T-helper 2 cell (primary cell): ENCODE results near the gene TTC34.
"Not testable (repeated sequence)": the region's sequence is repeated elsewhere in the genome, so short reads cannot be mapped to it uniquely, and the experiment has no call there.

Source experiments
- DNase-seq, 5 experiments: peaks; one replicate each; pipeline versions ENCODE4 v3.0.0 to v3.0.0-alpha.2; 2012 to 2022

Gene TTC34

DNA sequence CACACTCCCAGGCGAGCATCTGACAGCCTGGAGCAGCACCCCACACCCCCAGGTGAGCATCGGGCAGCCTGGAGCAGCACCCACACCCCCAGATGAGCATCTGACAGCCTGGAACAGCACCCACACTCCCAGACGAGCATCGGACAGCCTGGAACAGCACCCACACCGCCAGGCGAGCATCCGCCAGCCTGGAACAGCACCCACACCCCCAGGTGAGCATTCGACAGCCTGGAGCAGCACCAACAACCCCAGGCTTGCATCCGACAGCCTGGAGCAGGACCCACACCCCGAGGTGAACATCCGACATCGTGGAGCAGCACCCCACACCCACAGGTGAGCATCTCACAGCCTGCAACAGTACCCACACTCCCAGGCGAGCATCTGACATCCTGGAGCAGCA lies 42.1 kb downstream of the TTC34 start:
- not testable (repeated sequence) for DNase-seq

DNA sequence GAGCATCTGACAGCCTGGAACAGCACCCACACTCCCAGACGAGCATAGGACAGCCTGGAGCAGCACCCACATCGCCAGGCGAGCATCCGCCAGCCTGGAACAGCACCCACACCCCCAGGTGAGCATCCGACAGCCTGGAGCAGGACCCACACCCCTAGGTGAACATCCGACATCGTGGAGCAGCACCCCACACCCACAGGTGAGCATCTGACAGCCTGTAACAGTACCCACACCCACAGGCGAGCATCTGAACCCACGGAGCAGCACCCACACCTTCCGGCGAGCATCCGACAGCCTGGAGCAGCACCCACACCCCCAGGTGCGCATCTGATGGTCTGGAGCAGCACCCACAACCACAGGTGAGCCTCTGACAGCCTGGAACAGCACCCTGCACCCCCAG lies 44.0 kb downstream of the TTC34 start:
- not testable (repeated sequence) for DNase-seq

DNA sequence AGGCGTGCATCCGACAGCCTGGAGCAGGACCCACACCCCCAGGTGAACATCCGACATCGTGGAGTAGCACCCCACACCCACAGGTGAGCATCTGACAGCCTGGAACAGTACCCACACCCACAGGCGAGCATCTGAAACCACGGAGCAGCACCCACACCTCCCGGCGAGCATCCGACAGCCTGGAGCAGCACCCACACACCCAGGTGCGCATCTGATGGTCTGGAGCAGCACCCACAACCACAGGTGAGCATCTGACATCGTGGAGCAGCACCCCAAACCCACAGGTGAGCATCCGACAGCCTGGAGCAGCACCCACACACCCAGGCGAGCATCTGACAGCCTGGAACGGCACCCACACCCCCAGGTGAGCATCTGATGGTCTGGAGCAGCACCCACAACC lies 46.1 kb downstream of the TTC34 start:
- DNase-seq: not testable (repeated sequence)

DNA sequence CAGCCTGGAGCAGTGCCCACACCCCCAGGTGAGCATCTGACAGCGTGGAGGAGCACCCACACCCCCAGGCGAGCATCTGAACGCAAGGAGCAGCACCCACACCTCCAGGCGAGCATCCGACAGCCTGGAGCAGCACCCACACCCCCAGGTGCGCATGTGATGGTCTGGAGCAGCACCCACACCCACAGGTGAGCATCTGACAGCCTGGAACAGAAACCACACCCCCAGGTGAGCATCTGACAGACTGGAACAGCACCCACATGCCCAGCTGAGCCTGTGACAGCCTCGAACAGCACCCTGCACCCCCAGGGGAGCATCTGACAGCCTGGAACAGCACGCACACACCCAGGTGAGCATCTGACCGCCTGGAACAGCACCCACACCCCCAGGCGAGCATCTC lies 46.9 kb downstream of the TTC34 start:
- not testable (repeated sequence) for DNase-seq

DNA sequence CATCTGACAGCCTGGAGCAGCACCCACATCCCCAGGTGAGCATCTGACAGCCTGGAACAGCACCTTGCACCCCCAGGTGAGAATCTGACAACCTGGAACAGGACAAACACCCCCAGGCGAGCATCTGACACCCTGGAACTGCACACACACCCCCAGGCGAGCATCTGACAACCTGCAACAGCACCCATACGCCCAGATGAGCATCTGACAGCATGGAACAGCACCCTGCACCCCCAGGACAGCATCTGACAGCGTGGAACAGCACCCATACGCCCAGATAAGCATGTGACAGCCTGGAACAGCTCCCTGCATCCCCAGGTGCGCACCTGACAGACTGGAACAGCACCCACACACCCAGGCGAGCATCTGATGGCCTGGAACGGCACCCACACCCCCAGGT lies 49.0 kb downstream of the TTC34 start:
- not testable (repeated sequence) for DNase-seq

DNA sequence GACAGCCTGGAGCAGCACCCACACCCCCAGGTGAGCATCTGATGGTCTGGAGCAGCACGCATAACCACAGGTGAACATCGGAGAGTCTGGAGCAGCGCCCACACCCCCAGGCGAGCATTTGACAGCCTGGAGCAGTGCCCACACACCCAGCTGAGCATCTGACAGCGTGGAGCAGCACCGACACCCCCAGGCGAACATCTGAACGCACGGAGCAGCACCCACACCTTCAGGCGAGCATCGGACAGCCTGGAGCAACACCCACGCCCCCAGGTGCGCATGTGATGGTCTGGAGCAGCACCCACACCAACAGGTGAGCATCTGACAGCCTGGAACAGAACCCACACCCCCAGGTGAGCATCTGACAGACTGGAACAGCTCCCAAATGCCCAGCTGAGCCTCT lies 49.6 kb downstream of the TTC34 start:
- not testable (repeated sequence) for DNase-seq

DNA sequence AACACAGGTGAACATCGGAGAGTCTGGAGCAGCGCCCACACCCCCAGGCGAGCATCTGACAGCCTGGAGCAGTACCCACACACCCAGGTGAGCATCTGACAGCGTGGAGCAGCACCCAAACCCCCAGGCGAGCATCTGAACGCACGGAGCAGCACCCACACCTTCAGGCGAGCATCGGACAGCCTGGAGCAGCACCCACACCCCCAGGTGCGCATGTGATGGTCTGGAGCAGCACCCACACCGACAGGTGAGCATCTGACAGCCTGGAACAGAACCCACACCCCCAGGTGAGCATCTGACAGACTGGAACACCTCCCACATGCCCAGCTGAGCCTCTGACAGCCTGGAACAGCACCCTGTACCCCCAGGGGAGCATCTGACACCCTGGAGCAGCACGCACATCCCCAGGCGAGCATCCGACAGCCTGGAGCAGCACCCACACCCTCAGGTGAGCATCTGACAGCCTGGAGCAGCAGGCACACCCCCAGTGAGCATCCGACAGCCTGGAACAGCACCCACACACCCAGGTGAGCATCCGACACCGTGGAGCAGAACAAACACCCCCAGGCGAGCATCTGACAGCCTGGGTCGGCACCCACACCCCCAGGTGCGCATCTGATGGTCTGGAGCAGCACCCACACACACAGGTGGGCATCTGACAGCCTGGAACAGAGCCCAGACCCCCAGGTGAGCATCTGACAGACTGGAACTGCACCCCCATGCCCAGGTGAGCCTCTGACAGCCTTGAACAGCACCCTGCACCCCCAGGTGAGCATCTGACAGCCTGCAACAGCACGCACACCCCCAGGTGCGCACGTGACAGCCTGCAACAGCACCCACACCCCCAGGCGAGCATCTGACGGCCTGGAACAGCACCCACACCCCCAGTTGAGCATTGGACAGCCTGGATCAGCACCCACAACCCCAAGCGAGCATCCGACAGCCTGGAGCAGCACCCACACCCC lies 50.4 kb downstream of the TTC34 start:
- not testable (repeated sequence) for DNase-seq

DNA sequence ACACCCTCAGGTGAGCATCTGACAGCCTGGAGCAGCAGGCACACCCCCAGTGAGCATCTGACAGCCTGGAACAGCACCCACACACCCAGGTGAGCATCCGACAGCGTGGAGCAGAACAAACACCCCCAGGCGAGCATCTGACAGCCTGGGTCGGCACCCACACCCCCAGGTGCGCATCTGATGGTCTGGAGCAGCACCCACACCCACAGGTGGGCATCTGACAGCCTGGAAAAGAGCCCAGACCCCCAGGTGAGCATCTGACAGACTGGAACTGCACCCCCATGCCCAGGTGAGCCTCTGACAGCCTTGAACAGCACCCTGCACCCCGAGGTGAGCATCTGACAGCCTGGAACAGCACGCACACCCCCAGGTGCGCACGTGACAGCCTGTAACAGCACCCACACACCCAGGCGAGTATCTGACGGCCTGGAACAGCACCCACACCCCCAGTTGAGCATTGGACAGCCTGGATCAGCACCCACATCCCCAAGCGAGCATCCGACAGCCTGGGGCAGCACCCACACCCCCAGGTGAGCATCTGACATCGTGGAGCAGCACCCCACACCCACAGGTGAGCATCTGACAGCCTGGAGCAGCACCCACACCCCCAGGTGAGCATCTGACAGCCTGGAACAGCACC lies 51.3 kb downstream of the TTC34 start:
- not testable (repeated sequence) for DNase-seq

DNA sequence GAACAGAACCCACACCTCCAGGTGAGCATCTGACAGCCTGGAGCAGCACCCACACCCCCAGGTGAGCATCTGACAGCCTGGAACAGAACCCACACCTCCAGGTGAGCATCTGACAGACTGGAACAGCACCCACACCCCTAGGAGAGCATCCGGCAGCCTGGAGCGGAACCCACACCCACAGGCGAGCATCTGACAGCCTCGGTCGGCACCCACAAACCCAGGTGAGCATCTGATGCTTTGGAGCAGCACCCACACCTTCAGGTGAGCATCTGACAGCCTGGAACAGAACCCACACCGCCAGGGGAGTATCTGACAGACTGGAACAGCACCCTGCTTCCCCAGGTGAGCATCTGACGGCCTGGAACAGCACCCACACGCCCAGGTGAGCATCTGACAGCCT lies 52.9 kb downstream of the TTC34 start:
- not testable (repeated sequence) for DNase-seq

DNA sequence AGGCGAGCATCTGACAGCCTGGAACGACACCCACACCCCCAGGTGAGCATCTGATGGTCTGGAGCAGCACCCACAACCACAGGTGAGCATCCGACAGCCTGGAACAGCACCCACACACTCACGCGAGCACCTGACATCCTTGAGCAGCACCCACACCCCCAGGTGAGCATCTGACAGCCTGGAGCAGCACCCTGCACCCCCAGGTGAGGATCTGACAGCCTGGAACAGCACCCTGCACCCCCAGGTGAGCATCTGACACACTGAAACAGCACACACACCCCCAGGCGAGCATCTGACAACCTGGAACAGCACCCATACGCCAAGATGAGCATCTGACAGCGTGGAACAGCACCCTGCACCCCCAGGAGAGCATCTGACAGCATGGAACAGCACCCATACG lies 106.7 kb downstream of the TTC34 start:
- DNase-seq: not testable (repeated sequence)

DNA sequence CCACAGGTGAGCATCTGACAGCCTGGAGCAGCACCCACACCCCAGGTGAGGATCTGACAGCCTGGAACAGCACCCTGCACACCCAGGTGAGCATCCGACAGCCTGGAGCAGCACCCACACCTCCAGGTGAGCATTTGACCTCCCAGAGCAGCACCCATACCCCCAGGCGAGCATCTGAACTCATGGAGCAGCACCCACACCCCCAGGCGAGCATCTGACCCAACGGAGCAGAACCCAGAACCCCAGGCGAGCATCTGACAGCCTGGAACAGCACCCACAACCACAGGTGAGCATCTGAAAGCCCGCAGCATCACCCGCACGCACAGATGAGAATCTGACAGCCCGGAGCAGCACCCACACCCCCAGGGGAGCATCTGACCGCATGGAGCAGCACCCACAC lies 111.3 kb downstream of the TTC34 start:
- not testable (repeated sequence) for DNase-seq

DNA sequence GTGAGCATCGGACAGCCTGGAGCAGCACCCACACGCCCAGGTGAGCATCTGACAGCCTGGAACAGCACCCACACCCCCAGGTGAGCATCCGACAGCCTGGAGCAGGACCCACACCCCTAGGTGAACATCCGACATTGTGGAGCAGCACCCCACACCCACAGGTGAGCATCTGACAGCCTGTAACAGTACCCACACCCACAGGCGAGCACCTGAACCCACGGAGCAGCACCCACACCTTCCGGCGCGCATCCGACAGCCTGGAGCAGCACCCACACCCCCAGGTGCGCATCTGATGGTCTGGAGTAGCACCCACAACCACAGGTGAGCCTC lies 113.2 kb downstream of the TTC34 start:
- not testable (repeated sequence) for DNase-seq

DNA sequence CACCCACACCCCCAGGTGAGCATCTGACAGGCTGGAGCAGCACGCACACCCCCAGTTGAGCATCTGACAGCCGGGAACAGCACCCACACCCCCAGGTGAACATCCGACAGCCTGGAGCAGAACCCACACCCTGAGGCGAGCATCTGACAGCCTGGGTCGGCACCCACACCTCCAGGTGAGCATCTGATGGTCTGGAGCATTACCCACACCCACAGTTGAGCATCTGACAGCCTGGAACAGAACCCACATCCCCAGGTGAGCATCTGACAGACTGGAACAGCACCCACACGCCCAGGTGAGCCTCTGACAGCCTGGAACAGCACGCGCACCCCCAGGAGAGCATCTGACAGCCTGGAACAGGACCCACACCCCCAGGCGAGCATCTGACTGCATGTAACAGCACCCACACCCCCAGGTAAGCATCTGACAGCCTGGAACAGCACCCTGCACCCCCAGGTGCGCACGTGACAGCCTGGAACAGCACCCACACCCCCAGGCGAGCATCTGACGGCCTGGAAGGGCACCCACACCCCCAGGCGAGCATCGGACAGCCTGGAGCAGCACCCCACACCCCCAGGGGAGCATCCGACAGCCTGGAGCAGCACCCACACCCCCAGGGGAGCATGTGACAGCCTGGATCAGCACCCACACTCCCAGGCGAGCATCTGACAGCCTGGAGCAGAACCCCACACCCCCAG lies 113.7 kb downstream of the TTC34 start:
- peak in 1 of 5 experiments; percentile 18 for DNase-seq

DNA sequence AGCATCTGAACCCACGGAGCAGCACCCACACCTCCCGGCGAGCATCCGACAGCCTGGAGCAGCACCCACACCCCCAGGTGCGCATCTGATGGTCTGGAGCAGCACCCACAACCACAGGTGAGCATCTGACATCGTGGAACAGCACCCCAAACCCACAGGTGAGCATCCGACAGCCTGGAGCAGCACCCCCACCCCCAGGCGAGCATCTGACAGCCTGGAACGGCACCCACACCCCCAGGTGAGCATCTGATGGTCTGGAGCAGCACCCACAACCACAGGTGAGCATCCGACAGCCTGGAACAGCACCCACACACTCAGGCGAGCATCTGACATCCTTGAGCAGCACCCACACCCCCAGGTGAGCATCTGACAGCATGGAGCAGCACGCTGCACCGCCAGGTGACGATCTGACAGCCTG lies 114.3 kb downstream of the TTC34 start:
- DNase-seq: not testable (repeated sequence)

DNA sequence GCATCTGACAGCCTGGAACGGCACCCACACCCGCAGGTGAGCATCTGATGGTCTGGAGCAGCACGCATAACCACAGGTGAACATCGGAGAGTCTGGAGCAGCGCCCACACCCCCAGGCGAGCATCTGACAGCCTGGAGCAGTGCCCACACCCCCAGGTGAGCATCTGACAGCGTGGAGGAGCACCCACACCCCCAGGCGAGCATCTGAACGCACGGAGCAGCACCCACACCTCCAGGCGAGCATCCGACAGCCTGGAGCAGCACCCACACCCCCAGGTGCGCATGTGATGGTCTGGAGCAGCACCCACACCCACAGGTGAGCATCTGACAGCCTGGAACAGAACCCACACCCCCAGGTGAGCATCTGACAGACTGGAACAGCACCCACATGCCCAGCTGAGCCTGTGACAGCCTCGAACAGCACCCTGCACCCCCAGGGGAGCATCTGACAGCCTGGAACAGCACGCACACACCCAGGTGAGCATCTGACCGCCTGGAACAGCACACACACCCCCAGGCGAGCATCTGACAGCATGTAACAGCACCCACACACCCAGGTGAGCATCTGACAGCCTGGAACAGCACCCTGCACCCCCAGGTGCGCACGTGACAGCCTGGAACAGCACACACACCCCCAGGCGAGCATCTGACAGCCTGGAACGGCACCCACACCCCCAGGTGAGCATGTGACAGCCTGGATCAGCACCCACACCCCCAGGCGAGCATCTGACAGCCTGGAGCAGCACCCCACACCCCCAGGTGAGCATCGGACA lies 115.2 kb downstream of the TTC34 start:
- not testable (repeated sequence) for DNase-seq

DNA sequence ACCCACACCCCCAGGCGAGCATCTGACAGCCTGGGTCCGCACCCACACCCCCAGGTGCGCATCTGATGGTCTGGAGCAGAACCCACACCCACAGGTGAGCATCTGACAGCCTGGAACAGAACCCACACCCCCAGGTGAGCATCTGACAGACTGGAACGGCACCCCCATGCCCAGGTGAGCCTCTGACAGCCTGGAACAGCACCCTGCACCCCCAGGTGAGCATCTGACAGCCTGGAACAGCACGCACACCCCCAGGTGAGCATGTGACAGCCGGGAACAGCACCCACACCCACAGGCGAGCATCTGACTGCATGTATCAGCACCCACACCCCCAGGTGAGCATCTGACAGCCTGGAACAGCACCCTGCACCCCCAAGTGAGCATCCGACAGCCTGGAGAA lies 115.8 kb downstream of the TTC34 start:
- not testable (repeated sequence) for DNase-seq

DNA sequence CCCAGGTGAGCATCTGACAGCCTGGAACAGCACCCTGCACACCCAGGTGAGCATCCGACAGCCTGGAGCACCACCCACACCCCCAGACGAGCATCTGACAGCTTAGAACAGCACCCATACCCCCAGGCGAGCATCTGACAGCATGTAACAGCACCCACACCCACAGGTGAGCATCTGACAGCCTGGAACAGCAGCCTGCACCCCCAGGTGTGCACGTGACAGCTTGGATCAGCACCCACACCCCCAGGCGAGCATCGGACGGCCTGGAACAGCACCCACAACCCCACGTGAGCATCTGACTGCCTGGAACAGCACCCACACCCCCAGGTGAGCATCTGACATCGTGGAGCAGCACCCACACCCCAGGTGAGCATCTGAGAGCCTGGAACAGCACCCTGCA lies 116.6 kb downstream of the TTC34 start:
- not testable (repeated sequence) for DNase-seq

DNA sequence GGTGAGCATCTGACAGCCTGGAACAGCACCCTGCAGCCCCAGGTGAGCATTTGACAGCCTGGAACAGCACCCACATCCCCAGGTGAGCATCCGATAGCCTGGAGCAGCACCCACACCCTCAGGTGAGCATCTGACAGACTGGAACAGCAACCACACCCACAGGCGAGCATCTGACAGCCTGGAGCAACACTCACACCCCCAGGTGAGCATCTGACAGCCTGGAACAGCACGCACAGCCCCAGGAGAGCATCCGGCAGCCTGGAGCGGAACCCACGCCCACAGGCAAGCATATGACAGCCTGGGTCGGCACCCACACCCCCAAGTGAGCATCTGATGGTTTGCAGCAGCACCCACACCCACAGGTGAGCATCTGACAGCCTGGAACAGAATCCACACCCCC lies 117.5 kb downstream of the TTC34 start:
- DNase-seq: peak in 3 of 5 experiments; percentile 4 to 15 (median 9)

DNA sequence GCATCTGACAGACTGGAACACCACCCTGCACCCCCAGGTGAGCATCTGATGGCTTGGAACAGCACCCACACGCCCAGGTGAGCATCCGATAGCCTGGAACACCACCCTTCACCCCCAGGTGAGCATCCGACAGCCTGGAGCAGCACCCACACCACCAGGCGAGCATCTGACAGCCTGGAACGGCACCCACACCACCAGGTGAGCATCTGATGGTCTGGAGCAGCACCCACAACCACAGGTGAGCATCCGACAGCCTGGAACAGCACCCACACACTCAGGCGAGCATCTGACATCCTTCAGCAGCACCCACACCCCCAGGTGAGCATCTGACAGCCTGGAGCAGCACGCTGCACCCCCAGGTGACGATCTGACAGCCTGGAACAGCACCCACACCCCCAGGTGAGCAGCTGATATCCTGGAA lies 118.2 kb downstream of the TTC34 start:
- not testable (repeated sequence) for DNase-seq

DNA sequence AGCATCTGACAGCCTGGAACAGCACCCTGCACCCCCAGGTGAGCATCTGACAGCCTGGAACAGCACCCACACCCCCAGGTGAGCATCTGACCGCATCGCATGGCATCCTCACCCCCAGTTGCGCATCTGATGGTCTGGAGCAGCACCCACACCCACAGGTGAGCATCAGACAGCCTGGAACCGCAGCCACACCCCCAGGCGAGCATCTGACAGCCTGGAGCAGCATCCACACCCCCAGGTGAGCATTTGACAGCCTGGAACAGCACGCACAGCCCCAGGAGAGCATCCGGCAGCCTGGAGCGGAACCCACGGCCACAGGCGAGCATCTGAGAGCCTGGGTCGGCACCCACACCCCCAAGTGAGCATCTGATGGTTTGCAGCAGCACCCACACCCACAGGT lies 118.6 kb downstream of the TTC34 start:
- not testable (repeated sequence) for DNase-seq

DNA sequence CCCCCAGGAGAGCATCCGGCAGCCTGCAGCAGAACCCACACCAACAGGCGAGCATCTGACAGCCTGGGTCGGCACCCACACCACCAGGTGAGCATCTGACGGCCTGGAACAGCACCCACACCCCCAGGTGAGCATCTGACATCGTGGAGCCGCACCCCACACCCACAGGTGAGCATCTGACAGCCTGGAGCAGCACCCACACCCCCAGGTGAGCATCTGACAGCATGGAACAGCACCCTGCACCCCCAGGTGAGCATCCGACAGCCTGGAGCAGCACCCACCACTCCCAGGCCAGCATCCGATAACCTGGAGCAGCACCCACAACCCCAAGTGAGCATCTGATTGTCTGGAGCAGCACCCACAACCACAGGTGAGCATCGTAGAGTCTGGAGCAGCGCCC lies 124.8 kb downstream of the TTC34 start:
- DNase-seq: not testable (repeated sequence)

DNA sequence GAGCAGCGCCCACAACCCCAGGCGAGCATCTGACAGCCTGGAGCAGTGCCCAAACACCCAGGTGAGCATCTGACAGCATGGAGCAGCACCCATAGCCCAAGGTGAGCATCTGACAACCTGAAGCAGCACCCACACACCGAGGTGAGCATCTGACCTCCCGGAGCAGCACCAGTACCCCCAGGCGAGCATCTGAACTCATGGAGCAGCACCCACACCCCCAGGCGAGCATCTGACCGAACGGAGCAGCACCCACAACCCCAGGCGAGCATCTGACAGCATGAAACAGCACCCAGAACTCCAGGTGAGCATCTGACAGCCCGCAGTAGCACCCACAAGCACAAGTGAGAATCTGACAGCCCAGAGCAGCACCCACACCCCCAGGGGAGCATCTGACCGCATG lies 129.8 kb downstream of the TTC34 start:
- DNase-seq: not testable (repeated sequence)
